DMS53 treated with DMSO at 0.1 percent for 48 hours (cell line): ENCODE results near the gene UPF1.
"Not testable (repeated sequence)": the region's sequence is repeated elsewhere in the genome, so short reads cannot be mapped to it uniquely, and the experiment has no call there.

Experiments used
- DNase-seq: peaks from one replicate; lab custom pipeline; 2025; ENCODE audit not compliant: unreplicated experiment; lab: John Stamatoyannopoulos, UW

UPF1 gene

DNA sequence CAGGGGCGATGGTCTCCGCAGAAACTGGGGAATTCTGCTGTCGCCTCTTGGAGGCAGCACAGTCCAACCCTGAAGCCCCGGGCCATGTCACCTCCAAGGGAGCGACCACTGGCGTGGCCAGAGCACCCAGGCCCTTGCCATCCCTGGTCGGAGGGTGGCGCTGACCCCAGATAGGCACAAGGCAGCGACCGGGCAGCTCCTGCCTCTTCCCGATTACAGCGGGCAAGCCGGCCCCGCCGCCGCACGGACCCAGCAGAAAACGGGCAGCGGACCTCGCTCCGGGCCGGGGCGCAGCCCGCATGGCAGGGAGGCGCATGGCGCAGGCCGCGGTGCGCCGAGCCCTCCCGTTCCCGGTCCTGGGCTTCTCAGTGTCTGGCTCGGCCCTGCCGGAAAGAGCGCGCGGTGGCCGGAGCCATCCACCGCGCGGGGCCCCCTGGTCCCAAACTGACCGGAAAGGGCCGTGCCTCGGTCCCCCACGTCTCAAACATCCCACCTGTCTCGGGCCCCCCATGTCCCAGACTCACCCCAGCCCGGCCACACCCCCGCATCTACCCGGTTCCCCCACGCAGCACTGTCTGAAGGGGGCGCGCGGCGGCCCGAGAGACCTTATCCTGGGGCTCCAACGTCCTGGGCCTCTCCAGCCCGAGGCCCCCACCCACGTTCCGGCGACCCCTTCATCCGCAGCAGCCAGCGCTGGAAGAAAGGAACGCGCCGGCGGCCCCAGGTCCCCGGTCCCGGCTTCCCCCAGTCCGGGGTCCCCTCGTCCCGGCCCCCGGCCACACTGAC is 63.5 kb downstream of the UPF1 start:
- no peak for DNase-seq

DNA sequence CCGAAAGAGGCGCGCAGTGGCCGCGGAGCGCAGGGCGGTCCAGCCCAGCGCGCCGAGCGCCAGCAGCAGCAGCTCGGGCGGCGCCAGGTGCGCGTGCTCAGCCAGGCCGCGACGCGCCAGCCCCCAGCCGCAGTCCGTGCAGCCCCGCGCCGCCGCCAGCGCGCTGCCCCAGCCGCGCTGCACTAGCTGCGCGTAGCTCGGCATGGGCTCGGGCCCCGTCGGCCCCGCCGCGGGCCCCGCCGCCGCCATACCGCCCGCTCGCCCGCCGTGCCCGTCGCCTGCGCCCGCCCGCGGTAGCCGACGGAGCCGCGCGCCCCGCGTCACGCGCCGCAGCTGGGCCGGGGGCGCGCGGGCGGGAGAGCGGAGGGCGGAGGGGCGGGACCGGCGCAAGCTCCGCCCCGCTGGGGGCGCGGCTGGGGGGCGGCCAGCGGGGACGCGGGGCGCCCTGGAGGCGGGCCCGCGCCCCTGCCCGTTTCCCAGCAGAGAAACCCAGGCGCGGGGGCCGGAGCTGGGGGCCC is 64.1 kb downstream of the UPF1 start, which contains the start of gene CERS1:
TSS of gene CERS1 (minus strand) at position 335 of the 518 bp plus-strand sequence. CDS start at position 249, 86 bp downstream.
- no peak for DNase-seq

DNA sequence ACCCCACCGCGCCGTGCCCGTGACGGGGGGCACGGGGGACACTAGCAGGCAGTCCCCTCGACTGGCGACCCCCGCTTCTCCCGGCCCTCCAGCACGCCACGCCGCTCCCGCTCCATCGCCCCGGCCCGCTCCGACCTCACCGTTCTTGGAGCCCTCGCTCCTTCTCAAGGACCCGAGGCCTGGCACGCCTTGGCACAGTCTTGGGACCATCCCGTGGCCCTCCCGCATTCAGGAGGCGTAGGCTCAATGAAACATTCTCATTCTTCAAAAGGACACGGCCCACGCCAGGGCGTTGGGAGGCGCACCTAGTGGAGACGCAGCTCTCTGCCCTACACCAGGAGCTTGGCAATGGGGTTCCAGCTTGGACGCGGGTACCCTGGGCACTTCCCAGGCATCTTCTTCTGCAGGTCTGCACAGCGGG is 64.7 kb downstream of the UPF1 start:
- no peak for DNase-seq

DNA sequence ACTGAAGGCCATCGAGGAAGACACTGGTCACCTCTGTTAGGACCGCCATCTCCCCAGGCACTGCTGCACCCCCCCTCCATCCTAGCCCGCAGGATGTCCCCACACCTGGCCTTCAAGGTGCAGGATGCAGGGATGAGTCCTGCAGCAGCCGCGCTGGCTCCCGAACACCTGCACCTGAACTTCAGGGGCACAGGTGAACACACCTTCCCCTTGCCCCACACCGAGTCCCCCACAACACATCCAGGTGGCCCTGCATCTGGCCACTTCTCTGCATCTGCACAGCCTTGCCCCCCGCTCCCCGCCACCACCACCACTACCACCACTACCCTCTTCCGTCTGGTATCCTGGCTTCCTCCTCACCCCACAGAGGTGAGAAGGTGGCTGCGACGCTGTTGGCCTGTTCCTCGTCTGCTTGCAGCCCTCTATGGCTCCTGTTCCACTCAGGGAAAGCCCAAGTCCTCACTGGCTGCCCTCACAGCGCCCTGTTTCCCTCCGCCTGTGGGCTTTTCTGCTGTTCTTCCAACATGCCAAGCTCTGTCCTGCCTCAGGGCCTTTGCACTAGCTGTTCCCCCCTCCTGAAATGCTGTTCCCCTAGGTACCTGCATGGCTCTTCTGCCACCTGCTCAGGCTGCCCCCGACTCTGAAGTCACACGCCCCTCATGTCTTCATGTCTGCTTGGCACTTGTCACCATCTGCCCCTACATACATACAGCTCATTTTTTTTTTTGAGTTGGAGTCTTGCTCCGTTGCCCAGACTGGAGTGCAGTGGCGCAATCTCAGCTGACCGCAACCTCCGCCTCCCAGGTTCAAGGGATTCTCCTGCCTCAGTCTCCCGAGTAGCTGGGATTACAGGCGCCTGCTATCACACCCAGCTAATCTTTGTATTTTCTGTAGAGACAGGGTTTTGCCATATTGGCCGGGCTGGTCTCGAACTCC is 65.6 kb downstream of the UPF1 start:
- no peak for DNase-seq

DNA sequence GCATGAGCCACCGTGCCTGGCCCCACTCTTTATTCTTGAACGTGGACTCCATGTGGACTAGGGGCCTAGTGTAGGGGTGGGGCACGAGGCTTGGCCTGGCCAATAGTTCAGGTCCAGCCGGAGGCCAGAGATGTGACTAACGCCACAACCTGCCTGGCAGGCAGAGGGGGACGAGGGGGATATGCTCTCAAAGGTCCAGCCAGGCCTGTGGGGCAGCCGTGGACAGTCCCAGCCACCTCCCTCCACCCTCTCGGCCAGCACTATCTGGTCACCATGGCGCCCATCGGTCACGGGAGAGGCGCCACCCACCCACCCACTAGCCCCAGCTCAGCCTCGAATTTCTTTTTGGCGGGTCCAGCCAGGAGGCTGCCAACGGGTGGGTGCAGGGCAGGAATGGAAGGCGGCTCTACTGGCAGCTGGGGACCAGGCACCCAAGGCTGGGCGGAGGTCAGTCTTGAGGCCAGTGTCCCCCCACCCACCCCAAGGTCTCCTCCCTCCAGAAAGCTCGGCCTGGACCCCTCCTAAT is 66.4 kb downstream of the UPF1 start:
- DNase-seq: no peak

DNA sequence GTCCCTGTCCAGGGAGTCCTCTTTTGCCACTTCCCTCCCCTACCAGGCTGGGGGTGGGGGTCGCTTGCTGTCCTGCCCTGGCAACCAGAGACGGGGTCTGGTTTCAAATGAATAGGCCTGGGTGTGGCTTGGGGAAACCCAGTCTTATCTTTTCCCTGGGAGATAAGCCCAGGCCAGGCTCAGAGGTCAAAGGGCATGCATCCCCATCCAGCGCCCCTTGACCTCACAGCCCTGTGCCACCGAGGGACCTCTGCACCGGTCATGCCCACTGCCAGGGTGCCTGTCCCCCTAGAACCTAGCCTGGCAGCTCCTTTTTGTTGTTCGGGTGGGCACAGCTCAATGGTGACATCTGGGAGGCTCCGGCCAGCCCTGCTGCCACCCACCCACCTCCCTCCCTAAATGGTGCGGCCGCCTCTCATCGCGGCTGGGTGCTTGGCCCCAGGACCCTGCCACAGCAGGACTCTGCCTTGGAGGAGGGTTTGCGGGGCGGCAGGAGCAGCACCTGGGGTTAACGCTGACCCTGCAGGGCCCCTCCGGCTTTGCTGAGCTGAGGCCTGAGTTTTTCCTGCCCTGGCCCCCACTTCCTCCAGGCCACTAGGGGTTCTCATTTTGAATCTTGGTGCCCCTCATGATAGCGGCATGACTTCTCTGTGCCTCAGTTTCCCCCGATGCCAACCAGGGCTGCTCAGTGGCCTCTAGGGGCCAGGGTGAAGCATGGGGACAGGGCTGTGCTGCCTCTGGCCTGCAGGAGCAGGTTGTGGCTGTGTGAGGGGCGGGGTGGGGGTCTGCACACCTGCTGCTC is 67.0 kb downstream of the UPF1 start:
- DNase-seq: no peak

DNA sequence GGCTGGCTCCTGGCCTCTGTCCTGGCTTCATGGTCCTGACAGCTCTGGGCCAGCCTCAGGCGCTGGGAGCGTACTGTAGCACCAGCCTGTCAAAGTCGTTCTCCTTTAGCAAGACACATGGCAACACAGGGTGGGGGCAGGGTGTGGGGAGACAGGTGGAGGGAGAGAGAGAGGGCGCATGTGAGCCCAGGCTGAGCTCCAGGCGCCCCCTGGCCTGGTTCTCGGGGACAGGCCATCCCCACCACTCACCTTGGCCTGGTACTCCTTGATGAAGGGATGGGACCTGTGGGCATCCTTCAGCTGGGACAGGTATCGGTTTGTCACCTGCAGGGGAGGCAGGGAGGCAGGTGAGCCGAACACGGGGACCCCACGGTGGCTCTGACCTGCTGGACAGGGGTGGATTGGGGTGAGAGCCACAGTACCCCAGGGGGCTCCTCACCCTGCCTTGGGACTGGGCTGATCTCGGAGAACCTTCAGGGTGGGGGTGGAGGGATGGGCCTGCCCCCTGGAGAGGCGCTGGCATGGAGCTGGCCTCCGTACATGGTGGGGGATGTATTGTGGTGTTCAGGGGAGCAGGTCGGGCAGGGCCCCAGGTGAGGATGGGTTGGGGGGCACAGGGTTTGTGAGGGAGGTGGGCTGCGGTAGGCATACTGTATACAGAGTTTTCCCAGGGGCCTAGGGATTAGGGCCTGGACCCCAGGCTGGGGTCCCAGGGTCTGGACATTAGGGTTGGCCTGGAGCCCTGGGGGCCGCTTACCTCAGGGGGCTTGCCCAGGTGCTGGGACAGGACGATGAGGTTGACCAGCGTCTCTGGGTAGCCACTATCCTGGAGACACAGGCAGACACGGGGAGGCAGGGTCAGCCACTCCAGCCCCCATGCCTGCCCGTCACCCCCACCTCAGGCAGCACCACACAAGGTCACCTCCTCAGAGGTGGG is 68.1 kb downstream of the UPF1 start:
- no peak for DNase-seq

DNA sequence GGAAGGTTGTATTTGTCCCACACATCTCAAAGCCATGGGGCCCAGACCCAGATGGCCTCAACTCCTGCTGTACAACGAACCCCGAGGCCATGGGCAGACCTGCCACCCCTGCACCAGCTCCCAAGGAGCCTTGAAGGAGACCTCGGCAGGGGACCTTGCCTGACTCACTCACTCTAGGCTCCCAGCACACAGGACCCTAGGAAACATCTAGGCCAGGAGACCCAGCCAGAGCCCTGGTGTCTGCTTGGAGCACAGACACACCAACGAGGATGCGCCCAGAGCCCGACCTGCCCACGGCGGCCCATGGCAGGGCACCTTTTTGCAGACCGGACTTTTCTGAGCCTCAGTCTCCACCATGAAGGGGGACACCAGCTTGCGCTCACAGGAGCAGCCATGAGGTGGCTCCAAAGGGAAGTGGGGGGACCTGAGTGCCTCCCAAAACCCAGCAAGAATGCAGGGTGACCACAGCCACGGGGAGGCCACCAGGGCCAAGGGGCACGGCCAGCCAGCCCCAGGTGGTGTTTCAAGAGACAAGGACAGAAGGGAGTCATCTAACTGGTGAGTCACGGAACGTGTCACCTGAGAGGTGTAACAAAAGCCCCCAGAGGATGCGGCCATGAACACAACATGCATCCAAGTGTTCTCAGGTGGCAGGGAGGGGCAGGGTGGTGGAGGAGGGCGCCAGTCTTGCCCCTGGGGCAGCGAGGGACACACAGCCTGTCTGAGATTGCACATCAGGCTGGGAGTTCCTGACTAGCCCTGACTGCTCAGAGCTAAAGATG is 69.1 kb downstream of the UPF1 start:
- DNase-seq: no peak

DNA sequence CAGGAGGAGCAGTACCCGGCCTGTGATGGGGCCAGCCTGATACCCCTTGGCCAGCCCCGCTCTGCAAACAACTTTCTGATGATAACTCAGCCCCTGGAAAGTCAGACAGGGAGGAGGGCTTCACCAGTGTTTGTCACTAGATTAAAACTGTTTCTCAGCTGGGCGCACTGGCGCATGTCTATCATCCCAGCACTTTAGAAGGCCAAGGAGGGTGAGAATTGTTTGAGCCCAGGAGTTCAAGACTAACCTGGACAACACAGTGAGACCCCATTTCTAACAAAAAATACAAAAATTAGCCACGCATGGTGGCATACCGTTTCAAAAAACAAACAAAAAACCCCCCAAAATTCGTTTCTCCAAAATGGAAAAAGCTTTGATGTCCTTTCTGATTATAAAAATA is 69.7 kb downstream of the UPF1 start:
- no peak for DNase-seq

DNA sequence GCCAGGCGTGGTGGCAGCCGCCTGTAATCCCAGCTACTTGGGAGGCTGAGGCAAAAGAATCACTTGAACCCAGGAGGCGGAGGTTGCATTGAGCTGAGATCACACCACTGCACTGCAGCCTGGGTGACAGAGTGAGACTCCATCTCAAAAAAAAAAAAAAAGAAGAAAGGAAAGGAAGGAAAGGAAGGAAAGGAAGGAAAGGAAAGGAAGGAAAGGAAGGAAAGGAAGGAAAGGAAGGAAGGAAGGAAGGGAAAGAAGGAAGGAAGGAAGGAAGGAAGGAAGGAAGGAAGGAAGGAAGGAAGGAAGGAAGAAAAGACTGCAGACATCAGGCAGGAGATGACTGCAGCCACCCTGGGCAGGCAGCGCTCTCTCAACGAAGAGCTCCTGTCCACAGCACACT is 70.8 kb downstream of the UPF1 start:
- DNase-seq: not testable (repeated sequence)

DNA sequence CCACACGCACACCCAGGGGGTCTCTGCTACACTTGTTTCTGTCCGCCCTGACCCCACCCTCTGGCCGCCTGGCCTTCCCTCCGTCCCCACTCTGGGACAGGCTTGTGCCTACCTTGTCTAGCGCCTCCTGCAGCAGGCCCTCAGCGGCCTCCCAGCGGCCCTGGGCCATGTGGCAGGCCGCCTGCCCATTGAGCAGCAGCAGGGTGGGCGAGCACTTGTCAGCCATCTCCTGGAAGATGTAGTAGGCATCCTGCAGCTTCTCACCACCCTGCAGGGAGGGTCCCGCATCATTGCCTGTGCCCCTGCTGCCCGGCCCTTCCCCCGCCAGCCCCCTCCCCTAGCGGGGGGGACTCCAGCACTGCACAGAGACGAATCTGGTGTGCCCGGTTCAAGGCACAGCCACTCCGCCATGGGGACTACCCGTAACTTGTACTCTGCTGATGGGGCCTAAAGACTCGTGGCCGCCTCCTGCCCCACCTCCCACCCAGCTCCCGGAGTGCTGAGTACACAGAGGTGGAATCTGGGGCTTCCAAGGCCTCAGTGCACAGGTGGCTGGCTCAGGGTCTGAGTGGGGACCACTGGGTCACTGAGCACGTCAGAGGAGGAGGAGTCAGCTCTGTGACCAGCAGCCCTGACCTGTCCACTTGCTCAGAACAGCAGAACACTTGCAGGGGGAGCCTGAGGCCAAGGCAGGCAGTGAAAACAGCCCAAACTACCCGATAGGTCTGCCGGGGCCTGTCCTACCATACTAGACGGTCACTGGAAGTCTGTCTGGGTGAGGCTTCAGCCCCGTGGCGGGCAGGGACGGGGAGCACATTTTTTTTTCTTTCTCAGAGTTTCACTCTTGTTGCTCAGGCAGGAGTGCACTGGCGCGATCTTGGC is 71.6 kb downstream of the UPF1 start:
- no peak for DNase-seq

DNA sequence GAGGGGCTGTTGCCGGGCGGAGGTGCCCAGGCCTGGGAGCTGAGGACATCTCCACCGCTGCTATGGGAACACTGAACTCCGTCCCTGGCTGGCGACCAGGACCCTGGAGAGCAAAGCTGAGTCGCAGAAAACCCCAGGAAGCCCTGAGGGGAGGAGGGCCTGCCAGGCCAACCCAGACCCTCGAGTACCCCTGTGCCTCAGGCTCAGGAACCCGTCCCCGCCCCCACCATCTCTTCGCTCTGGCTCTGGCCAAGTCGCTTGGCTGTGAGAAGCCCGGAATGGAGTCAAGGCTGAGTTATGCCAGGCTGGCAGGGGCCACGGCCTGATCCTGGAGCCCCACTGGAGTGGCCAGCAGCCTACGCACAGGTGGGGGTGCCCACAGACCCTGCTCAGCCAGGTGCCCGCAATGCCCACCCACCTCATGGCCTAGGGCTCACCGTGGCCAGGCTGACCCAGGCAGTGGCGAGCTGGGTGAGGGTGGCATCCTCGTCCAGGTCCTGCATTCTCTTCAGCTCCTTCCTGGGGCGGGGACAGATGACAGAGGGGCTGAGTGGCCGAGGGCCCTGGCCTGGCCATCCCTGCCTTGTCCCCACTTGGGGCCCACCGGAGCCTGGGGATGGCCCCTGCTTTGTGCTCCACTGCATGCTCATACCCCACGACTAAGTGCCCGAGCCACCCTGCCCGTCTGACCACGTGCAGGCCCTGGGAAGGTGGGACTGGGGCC is 72.7 kb downstream of the UPF1 start:
- no peak for DNase-seq

DNA sequence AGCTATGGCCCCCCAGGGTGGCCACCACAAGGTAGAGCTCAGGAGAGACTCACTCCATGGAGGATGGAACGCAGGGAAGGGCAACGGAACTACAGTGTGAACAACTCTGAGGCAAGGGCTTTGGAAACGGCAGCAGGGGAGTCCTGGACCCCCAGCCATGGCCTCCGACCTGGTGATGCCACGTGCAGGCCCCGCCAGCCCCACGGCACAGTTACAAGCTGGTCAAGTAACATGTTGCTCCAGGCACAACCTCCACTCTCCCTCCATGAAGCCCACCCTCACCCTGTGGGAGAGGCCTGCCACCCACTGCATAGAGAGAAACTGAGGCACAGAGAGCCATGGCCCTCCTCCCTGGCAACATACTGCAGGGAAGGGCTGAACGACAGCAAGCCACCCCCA is 73.3 kb downstream of the UPF1 start:
- no peak for DNase-seq

DNA sequence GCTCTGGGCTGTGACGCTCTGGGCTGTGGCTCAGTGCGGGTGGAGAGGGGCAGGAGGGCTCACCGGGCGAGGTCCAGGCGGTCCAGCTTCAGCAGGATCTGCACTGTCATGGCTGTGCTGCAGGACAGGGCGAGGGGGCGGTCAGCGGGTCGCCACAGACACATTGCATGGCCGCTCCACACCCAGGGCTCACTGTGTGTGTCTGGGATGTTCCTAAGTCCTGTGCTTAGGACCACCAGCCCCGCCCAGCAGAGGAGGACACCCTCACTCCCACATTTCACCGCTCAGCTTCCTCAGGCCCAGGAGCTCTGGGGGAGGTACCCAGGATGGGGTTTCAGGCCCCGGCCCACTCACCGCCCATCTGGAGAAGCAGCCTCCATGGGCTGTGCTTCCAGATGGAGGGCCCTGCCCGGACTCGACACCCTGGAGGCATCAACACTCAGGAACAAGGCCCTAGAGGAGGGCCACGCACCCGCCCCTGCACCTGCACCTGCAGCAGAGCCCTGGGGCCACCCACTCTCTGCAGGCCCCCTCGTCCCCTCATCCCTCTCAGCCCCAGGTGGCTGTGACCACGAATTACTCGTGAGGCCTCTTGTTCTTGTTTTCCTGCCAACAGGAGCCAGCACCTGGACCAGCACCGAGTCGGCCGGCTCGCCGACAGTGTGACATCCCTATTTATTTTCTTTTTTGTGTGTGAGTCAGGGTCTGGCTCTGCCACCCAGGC is 73.9 kb downstream of the UPF1 start:
- DNase-seq: no peak

DNA sequence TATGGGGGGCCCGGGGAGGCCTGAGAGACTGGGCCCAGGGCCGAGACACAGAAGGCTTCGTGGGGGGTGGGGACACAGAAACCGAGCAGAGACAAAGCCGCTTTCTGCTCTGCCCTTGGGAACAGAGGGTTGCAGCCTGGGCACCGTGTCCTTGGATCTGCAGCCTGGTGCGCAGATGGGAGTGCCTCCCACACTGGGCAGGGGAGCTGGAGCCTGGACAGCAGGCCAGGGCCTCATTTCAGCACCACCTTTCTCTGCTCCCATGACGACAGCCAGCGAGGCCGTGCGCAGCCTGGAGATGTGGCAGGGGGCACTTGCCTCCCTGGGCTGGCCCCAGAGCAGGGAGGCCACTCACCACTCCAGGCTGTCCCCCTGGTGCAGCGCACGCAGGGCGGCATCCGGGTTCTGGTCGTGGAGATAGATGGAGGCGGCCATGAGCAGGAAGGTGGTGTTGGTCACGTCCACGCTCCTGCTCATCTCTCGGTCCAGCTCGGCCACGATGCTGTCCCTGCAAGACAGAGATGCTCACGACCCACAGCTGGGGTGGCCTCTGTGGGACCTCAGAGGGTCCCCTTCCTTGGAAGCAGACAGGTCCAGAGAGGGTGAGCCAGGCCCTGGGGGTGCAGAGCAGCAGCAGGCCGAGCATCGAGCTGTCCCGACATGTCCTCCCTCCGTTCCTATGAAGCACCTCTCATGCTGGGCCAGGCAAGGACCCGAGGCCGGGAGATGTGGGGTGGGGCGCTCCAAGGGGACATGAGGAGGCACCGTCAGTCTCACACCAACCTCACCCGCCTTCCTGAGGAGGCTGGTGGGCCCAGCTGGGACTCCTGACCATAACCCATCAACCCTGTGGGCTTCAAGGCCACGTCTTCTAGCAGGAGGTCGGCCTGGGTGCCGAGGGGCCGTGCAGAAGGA is 75.1 kb downstream of the UPF1 start:
- DNase-seq: no peak
